MCF 10A (cell line): ENCODE data around the gene CD44. TPM values are rescaled to one million over a fixed set of nuclear protein-coding genes. Genes with fewer than 3 reads are reported as not detected.
"Not testable (repeated sequence)": the region's sequence is repeated elsewhere in the genome, so short reads cannot be mapped to it uniquely, and the experiment has no call there.

ENCODE experiments used
- BruUV-seq: library from RNA; stranded (reverse); fragments of 400-500 nt; replicated peaks from 2 replicates; lab custom pipeline; 2021; lab: Mats Ljungman, UMichigan
- CTCF ChIA-PET: fragments of 300-600 bp; sonication (Branson Sonifier 250); formaldehyde crosslinking; extraction: SDS; loops from one replicate; lab custom pipeline; 2021; ENCODE audit warnings: antibody characterized with exemption, inconsistent platforms; lab: Yijun Ruan, JAX
- POLR2A ChIA-PET: fragments of 300-600, 350-650 bp; sonication (Branson Sonifier 250); formaldehyde crosslinking; extraction: SDS; loops from one replicate; lab custom pipeline; 2020; ENCODE audit warnings: antibody characterized with exemption, inconsistent platforms; lab: Yijun Ruan, JAX
- DNase-seq: peaks from one replicate; pipeline ENCODE4 v3.0.0-alpha.2; 2018; ENCODE audit not compliant: unreplicated experiment
- H3K27ac Mint-ChIP-seq: one replicate; pipeline ENCODE4 v1.8.0; 2022; ENCODE audit warnings: mild to moderate bottlenecking, low read depth, mixed read lengths; ENCODE audit not compliant: unreplicated experiment
- H3K27me3 Mint-ChIP-seq: one replicate; pipeline ENCODE4 v1.8.0; 2022; ENCODE audit warnings: mixed read lengths; ENCODE audit not compliant: insufficient read depth, unreplicated experiment
- H3K36me3 Mint-ChIP-seq: one replicate; pipeline ENCODE4 v1.8.0; 2022; ENCODE audit warnings: mild to moderate bottlenecking, moderate library complexity, mixed read lengths; ENCODE audit not compliant: insufficient read depth, unreplicated experiment
- H3K4me1 Mint-ChIP-seq: one replicate; pipeline ENCODE4 v1.8.0; 2022; ENCODE audit warnings: mixed read lengths; ENCODE audit not compliant: insufficient read depth, unreplicated experiment
- H3K4me3 Mint-ChIP-seq: one replicate; pipeline ENCODE4 v1.8.0; 2022; ENCODE audit warnings: mild to moderate bottlenecking, moderate library complexity, mixed read lengths; ENCODE audit not compliant: unreplicated experiment
- H3K9me3 Mint-ChIP-seq: one replicate; pipeline ENCODE4 v1.8.0; 2022; ENCODE audit warnings: mixed read lengths; ENCODE audit not compliant: unreplicated experiment
- intact Hi-C: fragments of 100-400 bp; cut with micrococcal nuclease; formaldehyde crosslinking; loops from 2 replicates; pipeline ENCODE4 v1.14.1; 2022
- total RNA-seq: library from RNA; stranded (reverse); gene quantifications from 2 replicates; pipeline ENCODE4 v1.2.3, GENCODE V29; 2022
- TF ChIP-seq, protein P1 (sequence below): fragments of 200-600 bp; IDR thresholded peaks from one replicate; pipeline ENCODE4 v1.8.0; 2022; ENCODE audit warnings: antibody characterized with exemption, mild to moderate bottlenecking; ENCODE audit not compliant: unreplicated experiment

Gene CD44
- total RNA-seq, 1 experiment from 2014 or later, result 446 TPM

DNA sequence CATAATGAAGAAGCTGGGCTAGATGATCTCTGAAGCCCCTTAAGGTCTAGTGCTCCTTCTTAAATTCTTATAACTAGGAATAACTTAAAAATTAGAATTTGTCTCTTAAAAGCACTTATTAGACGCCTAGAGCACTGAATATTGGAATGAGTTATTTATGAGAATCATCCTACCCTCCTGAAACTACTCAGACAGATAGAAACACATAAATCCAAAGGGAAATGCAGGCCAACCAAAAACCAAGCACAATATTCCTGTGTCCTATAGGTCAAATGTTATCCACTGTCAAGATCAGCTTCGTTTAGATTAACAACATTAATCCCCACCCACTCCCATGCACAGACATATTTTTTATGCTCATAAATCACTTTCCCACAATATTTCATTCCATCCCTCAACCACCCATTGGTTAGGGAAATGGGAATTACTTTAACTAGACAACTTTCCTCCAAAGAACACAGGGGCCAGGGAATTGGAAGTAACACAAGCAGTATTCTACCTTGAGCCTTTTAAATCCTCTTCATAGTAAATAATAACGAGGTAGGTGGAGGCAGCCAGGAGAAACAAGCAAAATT lies 87.1 kb downstream of the CD44 start:
- intact Hi-C loops, result no loop called here
- no peak overlapping the region for H3K27ac Mint-ChIP-seq
- H3K36me3 Mint-ChIP-seq, result peaks cover 84% of the 10 kb centered on the region
- ChIA-PET CTCF (interaction anchor here (1.5 kb wide), 1 partner anchor 166 kb away, joined by 3 read pairs; no protein-coding TSS in a partner anchor), POLR2A (no interaction called here)
- no peak for DNase-seq
- H3K4me1 Mint-ChIP-seq, result no peaks in the 10 kb centered on the region
- TF ChIP-seq, protein P1, sequence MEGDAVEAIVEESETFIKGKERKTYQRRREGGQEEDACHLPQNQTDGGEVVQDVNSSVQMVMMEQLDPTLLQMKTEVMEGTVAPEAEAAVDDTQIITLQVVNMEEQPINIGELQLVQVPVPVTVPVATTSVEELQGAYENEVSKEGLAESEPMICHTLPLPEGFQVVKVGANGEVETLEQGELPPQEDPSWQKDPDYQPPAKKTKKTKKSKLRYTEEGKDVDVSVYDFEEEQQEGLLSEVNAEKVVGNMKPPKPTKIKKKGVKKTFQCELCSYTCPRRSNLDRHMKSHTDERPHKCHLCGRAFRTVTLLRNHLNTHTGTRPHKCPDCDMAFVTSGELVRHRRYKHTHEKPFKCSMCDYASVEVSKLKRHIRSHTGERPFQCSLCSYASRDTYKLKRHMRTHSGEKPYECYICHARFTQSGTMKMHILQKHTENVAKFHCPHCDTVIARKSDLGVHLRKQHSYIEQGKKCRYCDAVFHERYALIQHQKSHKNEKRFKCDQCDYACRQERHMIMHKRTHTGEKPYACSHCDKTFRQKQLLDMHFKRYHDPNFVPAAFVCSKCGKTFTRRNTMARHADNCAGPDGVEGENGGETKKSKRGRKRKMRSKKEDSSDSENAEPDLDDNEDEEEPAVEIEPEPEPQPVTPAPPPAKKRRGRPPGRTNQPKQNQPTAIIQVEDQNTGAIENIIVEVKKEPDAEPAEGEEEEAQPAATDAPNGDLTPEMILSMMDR, result no peak
- no peak overlapping the region for H3K4me3 Mint-ChIP-seq
- BruUV-seq, result no TSS peak
- H3K27me3 Mint-ChIP-seq, result no peaks in the 10 kb centered on the region
- H3K9me3 Mint-ChIP-seq, result no peaks in the 10 kb centered on the region

DNA sequence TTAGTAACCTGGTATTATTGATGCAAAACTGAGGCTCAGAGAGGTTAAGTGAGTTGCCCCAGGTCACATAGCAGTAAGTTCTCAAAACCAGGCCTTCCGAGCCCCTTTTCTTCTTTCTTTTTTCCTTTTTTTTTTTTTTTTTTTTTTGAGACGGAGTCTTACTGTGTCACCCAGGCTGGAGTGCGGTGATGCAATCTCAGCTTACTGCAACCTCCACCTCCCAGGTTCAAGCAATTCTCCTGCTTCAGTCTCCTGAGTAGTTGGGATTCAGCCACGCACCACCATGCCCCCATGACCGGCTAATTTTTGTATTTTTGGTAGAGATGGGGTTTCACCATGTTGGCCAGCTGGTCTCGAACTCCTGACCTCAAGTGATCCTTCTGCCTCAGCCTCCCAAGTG lies 87.8 kb downstream of the CD44 start:
- H3K4me3 Mint-ChIP-seq, BruUV-seq, H3K9me3 Mint-ChIP-seq, DNase-seq, H3K4me1 Mint-ChIP-seq, H3K27me3 Mint-ChIP-seq, H3K27ac Mint-ChIP-seq, POLR2A ChIA-PET, intact Hi-C loops: not testable (repeated sequence)
- peaks cover 81% of the 10 kb centered on the region for H3K36me3 Mint-ChIP-seq
- CTCF ChIA-PET, result interaction anchor here (1.2 kb wide), 1 partner anchor 11 kb away, joined by 3 read pairs; no protein-coding TSS in a partner anchor

DNA sequence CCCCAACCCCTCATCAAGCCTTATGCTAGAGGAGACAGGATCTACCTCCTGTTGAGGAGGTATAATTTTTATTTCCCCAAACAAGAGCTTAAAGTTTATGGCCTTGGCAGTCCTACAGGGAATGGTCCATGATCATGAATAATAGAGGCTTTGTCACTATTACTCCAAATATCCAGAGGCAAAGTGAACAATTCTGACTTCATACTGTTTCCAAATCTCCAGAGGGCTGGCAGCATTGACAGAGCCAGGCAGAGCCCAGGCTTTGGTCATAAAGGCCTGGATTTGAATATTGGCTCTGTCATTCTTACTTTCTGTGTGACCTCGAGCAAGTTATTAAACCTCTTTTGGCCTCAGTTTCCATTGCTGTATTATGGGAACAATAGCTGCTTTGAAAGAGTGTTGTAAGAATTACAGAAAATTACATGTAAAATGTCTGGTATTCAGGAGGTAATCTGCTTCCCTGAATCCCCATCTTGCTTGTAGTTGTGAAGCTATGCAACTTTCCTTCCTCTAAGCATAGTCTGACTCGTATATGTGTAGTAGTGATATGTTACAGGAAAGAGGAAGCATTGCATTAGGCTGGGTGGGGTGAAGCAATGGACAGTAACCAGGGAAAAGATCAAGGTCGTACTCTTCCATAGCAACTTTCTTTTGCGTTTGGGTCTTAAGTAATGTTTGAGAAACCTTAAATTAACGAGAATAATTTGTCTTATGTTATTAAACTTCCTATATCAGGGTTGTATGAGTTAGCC lies 88.8 kb downstream of the CD44 start:
- TF ChIP-seq, protein P1, result no peak
- ChIA-PET POLR2A (no interaction called here), CTCF (interaction anchor here (0.6 to 1.2 kb wide), 2 partner anchors 10 to 303 kb away, joined by 3 to 5 read pairs; no protein-coding TSS in a partner anchor)
- no peak for DNase-seq
- intact Hi-C loops, result no loop called here
- no peaks in the 10 kb centered on the region for H3K9me3 Mint-ChIP-seq
- H3K4me3 Mint-ChIP-seq, result no peak overlapping the region
- no peaks in the 10 kb centered on the region for H3K27me3 Mint-ChIP-seq
- H3K27ac Mint-ChIP-seq, result no peak overlapping the region
- H3K36me3 Mint-ChIP-seq, result peaks cover 71% of the 10 kb centered on the region
- no TSS peak for BruUV-seq
- no peaks in the 10 kb centered on the region for H3K4me1 Mint-ChIP-seq

DNA sequence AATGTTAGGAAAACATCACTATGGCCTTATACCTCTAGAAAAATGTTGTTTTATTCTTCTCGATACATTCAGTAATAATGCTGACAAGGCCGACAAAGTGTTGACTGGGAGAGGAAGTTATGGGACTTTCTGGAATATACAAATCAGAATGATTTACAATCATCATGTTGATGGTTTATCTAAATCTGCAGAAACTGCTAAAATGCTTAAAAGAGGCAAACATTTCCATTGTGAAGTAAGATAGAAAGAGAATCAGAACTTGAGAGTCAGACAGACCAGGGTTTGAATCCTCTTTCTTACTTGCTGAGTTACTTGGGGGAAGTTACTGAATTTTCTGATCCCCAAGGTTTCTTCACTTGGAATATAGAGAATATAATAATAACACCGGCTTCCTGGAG lies 89.4 kb downstream of the CD44 start:
- peaks cover 66% of the 10 kb centered on the region for H3K36me3 Mint-ChIP-seq

More for the DNA sequence above, 89.4 kb downstream of the CD44 start:
- TF ChIP-seq, protein P1, result no peak
- ChIA-PET CTCF (interaction anchor here (1.2 kb wide), 1 partner anchor 9 kb away, joined by 3 read pairs; no protein-coding TSS in a partner anchor), POLR2A (no interaction called here)
- BruUV-seq, result no TSS peak
- H3K27me3 Mint-ChIP-seq, result no peaks in the 10 kb centered on the region
- intact Hi-C loops, result no loop called here
- no peaks in the 10 kb centered on the region for H3K9me3 Mint-ChIP-seq
- no peaks in the 10 kb centered on the region for H3K4me1 Mint-ChIP-seq
- no peak for DNase-seq
- H3K27ac Mint-ChIP-seq, result no peak overlapping the region
- H3K4me3 Mint-ChIP-seq, result no peak overlapping the region
